Memory B cell (primary cell): ENCODE results near the gene DOK6.
"Not testable (repeated sequence)": the region's sequence is repeated elsewhere in the genome, so short reads cannot be mapped to it uniquely, and the experiment has no call there.

Source experiments
- ATAC-seq: fragments of 150-1000 bp; cut with Tn5 transposase; 2 replicates; pipeline ENCODE4 v1.10.0; 2021; ENCODE audit warnings: low read depth, mild to moderate bottlenecking, moderate library complexity
- DNase-seq, 2 donors: peaks; one replicate each; pipeline ENCODE4 v3.0.0; 2022; ENCODE audit warnings: low spot score in 2 of 2
- H3K27ac Mint-ChIP-seq: one replicate; pipeline ENCODE4 v1.8.0; 2022; ENCODE audit warnings: mild to moderate bottlenecking, moderate library complexity, mixed read lengths
- H3K27me3 Mint-ChIP-seq: one replicate; pipeline ENCODE4 v1.8.0; 2022; ENCODE audit warnings: mixed read lengths
- H3K36me3 Mint-ChIP-seq: one replicate; pipeline ENCODE4 v1.8.0; 2022; ENCODE audit warnings: mild to moderate bottlenecking, mixed read lengths
- H3K4me1 Mint-ChIP-seq: one replicate; pipeline ENCODE4 v1.8.0; 2022; ENCODE audit warnings: mixed read lengths
- H3K4me3 Mint-ChIP-seq: one replicate; pipeline ENCODE4 v1.8.0; 2022; ENCODE audit warnings: mild to moderate bottlenecking, moderate library complexity, mixed read lengths
- H3K9me3 Mint-ChIP-seq: one replicate; pipeline ENCODE4 v1.8.0; 2022; ENCODE audit warnings: mixed read lengths

Gene DOK6

GRCh38 chr18:69870736-69871135 is 470.0 kb downstream of the DOK6 start:
- ATAC-seq: no peak
- no peaks in the 10 kb centered on the region for H3K27me3 Mint-ChIP-seq
- DNase-seq: no peak
- H3K27ac Mint-ChIP-seq: no peak overlapping the region
- H3K4me3 Mint-ChIP-seq: no peak overlapping the region
- no peaks in the 10 kb centered on the region for H3K36me3 Mint-ChIP-seq
- no peaks in the 10 kb centered on the region for H3K9me3 Mint-ChIP-seq
- no peaks in the 10 kb centered on the region for H3K4me1 Mint-ChIP-seq

GRCh38 chr18:69871363-69871762 is 470.7 kb downstream of the DOK6 start:
- DNase-seq (no peak), ATAC-seq (no peak)
- Mint-ChIP-seq H3K9me3 (no peaks in the 10 kb centered on the region), H3K4me1 (no peaks in the 10 kb centered on the region), H3K36me3 (no peaks in the 10 kb centered on the region), H3K27me3 (no peaks in the 10 kb centered on the region), H3K27ac (no peak overlapping the region), H3K4me3 (no peak overlapping the region)

GRCh38 chr18:69872661-69873060 is 472.0 kb downstream of the DOK6 start:
- H3K27ac Mint-ChIP-seq: no peak overlapping the region
- H3K27me3 Mint-ChIP-seq: no peaks in the 10 kb centered on the region
- H3K9me3 Mint-ChIP-seq: no peaks in the 10 kb centered on the region
- ATAC-seq: no peak
- no peaks in the 10 kb centered on the region for H3K4me1 Mint-ChIP-seq
- H3K36me3 Mint-ChIP-seq: no peaks in the 10 kb centered on the region
- no peak for DNase-seq
- H3K4me3 Mint-ChIP-seq: no peak overlapping the region

- Mint-ChIP-seq H3K36me3 (peaks cover 4% of the 10 kb centered on the region), H3K27me3 (no peaks in the 10 kb centered on the region), H3K4me3 (no peak overlapping the region), H3K4me1 (no peaks in the 10 kb centered on the region), H3K9me3 (peaks cover 3% of the 10 kb centered on the region), H3K27ac (no peak overlapping the region)
- DNase-seq (no peak), ATAC-seq (no peak)
Observed at GRCh38 chr18:69874058-69874457, 473.4 kb downstream of the DOK6 start.

GRCh38 chr18:69876490-69876889 is 475.8 kb downstream of the DOK6 start:
- Mint-ChIP-seq H3K27me3 (peaks cover 2% of the 10 kb centered on the region), H3K36me3 (peaks cover 8% of the 10 kb centered on the region), H3K27ac (no peak overlapping the region), H3K9me3 (peaks cover 5% of the 10 kb centered on the region), H3K4me1 (no peaks in the 10 kb centered on the region), H3K4me3 (no peak overlapping the region)
- no peak for ATAC-seq
- DNase-seq: no peak

- no peak for DNase-seq
- H3K4me3 Mint-ChIP-seq: no peak overlapping the region
- ATAC-seq: no peak
- peaks cover 5% of the 10 kb centered on the region for H3K4me1 Mint-ChIP-seq
- H3K27me3 Mint-ChIP-seq: peaks cover 2% of the 10 kb centered on the region
- peaks cover 8% of the 10 kb centered on the region for H3K36me3 Mint-ChIP-seq
- peaks cover 5% of the 10 kb centered on the region for H3K9me3 Mint-ChIP-seq
- peak overlapping the region; percentile 21 for H3K27ac Mint-ChIP-seq
Observed at GRCh38 chr18:69878213-69878933, 477.7 kb downstream of the DOK6 start.

- H3K27me3 Mint-ChIP-seq, H3K4me1 Mint-ChIP-seq, H3K36me3 Mint-ChIP-seq, ATAC-seq, H3K4me3 Mint-ChIP-seq, DNase-seq, H3K9me3 Mint-ChIP-seq: not testable (repeated sequence)
- peak overlapping the region; percentile 21 for H3K27ac Mint-ChIP-seq
Observed at GRCh38 chr18:69879051-69879450, 478.4 kb downstream of the DOK6 start.

- DNase-seq (no peak), ATAC-seq (no peak)
- no peak overlapping the region for H3K27ac Mint-ChIP-seq
- peaks cover 2% of the 10 kb centered on the region for H3K27me3 Mint-ChIP-seq
- H3K4me3 Mint-ChIP-seq: no peak overlapping the region
- peaks cover 5% of the 10 kb centered on the region for H3K4me1 Mint-ChIP-seq
- peaks cover 5% of the 10 kb centered on the region for H3K9me3 Mint-ChIP-seq
- peaks cover 8% of the 10 kb centered on the region for H3K36me3 Mint-ChIP-seq
Observed at GRCh38 chr18:69880083-69880482, 479.4 kb downstream of the DOK6 start.

- ATAC-seq: peak; percentile 49
- Mint-ChIP-seq H3K27me3 (peaks cover 2% of the 10 kb centered on the region), H3K9me3 (peaks cover 5% of the 10 kb centered on the region), H3K27ac (peak overlapping the region; percentile 55), H3K4me1 (peaks cover 11% of the 10 kb centered on the region), H3K4me3 (no peak overlapping the region), H3K36me3 (peaks cover 8% of the 10 kb centered on the region)
- no peak for DNase-seq
Observed at GRCh38 chr18:69882965-69883668, 482.4 kb downstream of the DOK6 start.

GRCh38 chr18:69883781-69884180 is 483.1 kb downstream of the DOK6 start:
- no peak for ATAC-seq
- H3K27ac Mint-ChIP-seq: no peak overlapping the region
- peaks cover 7% of the 10 kb centered on the region for H3K36me3 Mint-ChIP-seq
- no peak overlapping the region for H3K4me3 Mint-ChIP-seq
- H3K9me3 Mint-ChIP-seq: peaks cover 4% of the 10 kb centered on the region
- peaks cover 11% of the 10 kb centered on the region for H3K4me1 Mint-ChIP-seq
- peaks cover 2% of the 10 kb centered on the region for H3K27me3 Mint-ChIP-seq
- DNase-seq: no peak

GRCh38 chr18:69885355-69885754 is 484.7 kb downstream of the DOK6 start:
- Mint-ChIP-seq H3K27me3 (no peaks in the 10 kb centered on the region), H3K36me3 (no peaks in the 10 kb centered on the region), H3K9me3 (no peaks in the 10 kb centered on the region), H3K4me3 (peak overlapping the region; percentile 73), H3K27ac (no peak overlapping the region), H3K4me1 (peaks cover 11% of the 10 kb centered on the region)
- no peak for DNase-seq
- ATAC-seq: no peak

GRCh38 chr18:69885841-69886531 is 485.3 kb downstream of the DOK6 start:
- DNase-seq (no peak), ATAC-seq (peak; percentile 34)
- H3K9me3 Mint-ChIP-seq: no peaks in the 10 kb centered on the region
- no peaks in the 10 kb centered on the region for H3K36me3 Mint-ChIP-seq
- H3K27ac Mint-ChIP-seq: peak overlapping the region; percentile 61
- no peaks in the 10 kb centered on the region for H3K27me3 Mint-ChIP-seq
- H3K4me1 Mint-ChIP-seq: peaks cover 11% of the 10 kb centered on the region
- peak overlapping the region; percentile 73 for H3K4me3 Mint-ChIP-seq

- Mint-ChIP-seq H3K27ac (no peak overlapping the region), H3K36me3 (peaks cover 3% of the 10 kb centered on the region), H3K9me3 (no peaks in the 10 kb centered on the region), H3K4me3 (no peak overlapping the region), H3K27me3 (no peaks in the 10 kb centered on the region), H3K4me1 (peaks cover 11% of the 10 kb centered on the region)
- DNase-seq: no peak
- ATAC-seq: no peak
Observed at GRCh38 chr18:69887256-69887655, 486.6 kb downstream of the DOK6 start.

GRCh38 chr18:69889009-69889408 is 488.3 kb downstream of the DOK6 start:
- Mint-ChIP-seq H3K36me3 (peaks cover 5% of the 10 kb centered on the region), H3K4me3 (no peak overlapping the region), H3K27me3 (peaks cover 1% of the 10 kb centered on the region), H3K4me1 (peaks cover 9% of the 10 kb centered on the region), H3K27ac (no peak overlapping the region), H3K9me3 (peaks cover 2% of the 10 kb centered on the region)
- DNase-seq (no peak), ATAC-seq (no peak)
